NT2/D1 (cell line): ENCODE data around the gene PPM1H.
A peak's percentile ranks its signal among the peaks of the same experiment; 100 is the strongest.

ENCODE experiments used
- DNase-seq: peaks from one replicate; pipeline ENCODE4 v3.0.0-alpha.2; 2011; ENCODE audit warnings: low read depth, low spot score
- H3K27me3 ChIP-seq: 2 replicates; pipeline ENCODE4 v1.6.0; 2011; ENCODE audit warnings: mild to moderate bottlenecking; ENCODE audit not compliant: insufficient read length, insufficient read depth
- H3K36me3 ChIP-seq: 2 replicates; pipeline ENCODE4 v1.6.1; 2011; ENCODE audit warnings: mild to moderate bottlenecking, low read length, mixed read lengths; ENCODE audit not compliant: insufficient read depth, insufficient read length
- H3K4me1 ChIP-seq: 2 replicates; pipeline ENCODE4 v1.5.1; 2011; ENCODE audit not compliant: insufficient read depth, insufficient read length
- H3K4me3 ChIP-seq: 2 replicates; pipeline ENCODE4 v1.5.1; 2011; ENCODE audit warnings: low read depth; ENCODE audit not compliant: insufficient read length
- H3K9ac ChIP-seq: 2 replicates; pipeline ENCODE4 v1.6.0; 2011; ENCODE audit warnings: low read depth; ENCODE audit not compliant: insufficient read length
- H3K9me3 ChIP-seq: 2 replicates; pipeline ENCODE4 v1.5.1; 2011; ENCODE audit warnings: mild to moderate bottlenecking, low read length; ENCODE audit not compliant: insufficient read depth
- SUZ12 ChIP-seq: IDR thresholded peaks from 2 replicates; pipeline ENCODE4 v1.6.1; 2011; ENCODE audit not compliant: insufficient read length, insufficient read depth; ENCODE audit errors: extremely low read depth
- YY1 ChIP-seq: IDR thresholded peaks from 2 replicates; pipeline ENCODE4 v1.6.1; 2011; ENCODE audit not compliant: insufficient read length, insufficient read depth
- ZNF274 ChIP-seq: IDR thresholded peaks from 2 replicates; pipeline ENCODE4 v1.6.1; 2011; ENCODE audit warnings: mild to moderate bottlenecking, low read depth, low read length

The PPM1H gene

DNA sequence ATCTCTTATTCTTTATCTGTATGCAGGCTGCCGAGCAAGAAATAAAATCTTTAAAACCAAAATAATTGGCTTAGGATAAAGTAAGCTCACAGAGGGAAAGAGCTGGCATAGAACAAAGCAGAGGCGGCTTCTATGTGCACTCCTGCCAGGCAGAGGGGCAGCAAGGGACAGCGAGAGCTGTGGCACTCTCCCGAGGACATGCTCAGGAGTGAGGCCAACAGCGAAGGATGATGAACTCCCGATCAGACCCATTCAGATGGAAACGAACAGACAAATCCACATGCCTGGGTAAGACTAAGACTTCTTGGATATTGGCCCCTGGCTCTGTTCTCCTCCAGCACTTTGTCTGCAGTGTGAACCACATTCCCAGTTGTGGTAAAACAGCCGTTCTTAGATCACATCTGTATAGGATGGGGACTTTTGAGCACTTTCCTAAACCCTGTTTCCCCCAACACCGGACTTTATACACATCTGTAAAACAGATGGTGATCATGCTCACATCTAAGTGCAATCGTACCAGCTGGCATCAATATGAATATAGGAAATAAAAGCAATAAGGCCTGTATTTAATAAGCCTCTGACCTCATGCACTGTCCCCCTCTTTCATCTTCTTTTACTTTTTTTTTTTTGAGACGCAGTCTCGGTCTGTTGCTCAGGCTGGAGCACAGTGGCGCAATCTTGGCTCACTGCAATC is 134.1 kb downstream of the PPM1H start:
- H3K36me3 ChIP-seq = peaks cover 13% of the 10 kb centered on the region
- no peak overlapping the region for H3K4me3 ChIP-seq

GRCh38 chr12:62799766-62800406 is 135.1 kb downstream of the PPM1H start:
- TF ChIP-seq SUZ12 = no peak
- no peak for TF ChIP-seq YY1
- Histone ChIP-seq H3K4me3 (no peak overlapping the region), H3K27me3 (no peaks in the 10 kb centered on the region), H3K36me3 (peaks cover 13% of the 10 kb centered on the region), H3K4me1 (no peaks in the 10 kb centered on the region), H3K9ac (no peak overlapping the region), H3K9me3 (0 out of 2 replicates have a peak, but pooled peaks cover 2% of the 10 kb centered on the region)
- no peak for DNase-seq

More for the DNA sequence above, 134.1 kb downstream of the PPM1H start:
- TF ChIP-seq SUZ12 (no peak), YY1 (no peak), ZNF274 (no peak)
- Histone ChIP-seq H3K4me1 (no peaks in the 10 kb centered on the region), H3K9ac (no peak overlapping the region), H3K9me3 (no peaks in the 10 kb centered on the region), H3K27me3 (no peaks in the 10 kb centered on the region)
- no peak for DNase-seq

- Histone ChIP-seq H3K4me1 (no peaks in the 10 kb centered on the region), H3K9ac (no peak overlapping the region), H3K9me3 (0 out of 2 replicates have a peak, but pooled peaks cover 8% of the 10 kb centered on the region), H3K27me3 (no peaks in the 10 kb centered on the region), H3K36me3 (peaks cover 13% of the 10 kb centered on the region), H3K4me3 (no peak overlapping the region)
- no peak for TF ChIP-seq ZNF274
- TF ChIP-seq YY1 = no peak
- no peak for TF ChIP-seq SUZ12
- DNase-seq = peak; percentile 90
Measured at GRCh38 chr12:62799126-62799736, 135.7 kb downstream of the PPM1H start.

DNA sequence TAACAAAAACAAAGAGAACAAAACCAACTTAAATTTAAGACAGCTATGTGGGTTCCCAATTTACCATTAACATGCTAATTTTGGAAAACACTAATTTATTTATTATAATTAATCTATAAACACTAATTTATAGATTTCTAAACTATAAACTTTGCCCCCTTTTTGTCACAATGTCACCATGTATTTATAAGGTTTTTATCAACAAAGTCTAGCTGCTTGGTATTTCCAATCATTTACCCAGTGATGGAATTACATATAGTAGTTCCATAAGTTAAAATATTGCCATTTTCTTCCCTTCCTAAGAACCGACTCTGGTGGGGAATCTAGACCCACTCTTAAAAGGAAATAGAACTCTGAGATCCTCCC is 140.7 kb downstream of the PPM1H start:
- no peaks in the 10 kb centered on the region for H3K27me3 ChIP-seq
- no peak for TF ChIP-seq YY1
- no peak for TF ChIP-seq SUZ12
- no peak for TF ChIP-seq ZNF274
- no peak overlapping the region for H3K4me3 ChIP-seq

DNA sequence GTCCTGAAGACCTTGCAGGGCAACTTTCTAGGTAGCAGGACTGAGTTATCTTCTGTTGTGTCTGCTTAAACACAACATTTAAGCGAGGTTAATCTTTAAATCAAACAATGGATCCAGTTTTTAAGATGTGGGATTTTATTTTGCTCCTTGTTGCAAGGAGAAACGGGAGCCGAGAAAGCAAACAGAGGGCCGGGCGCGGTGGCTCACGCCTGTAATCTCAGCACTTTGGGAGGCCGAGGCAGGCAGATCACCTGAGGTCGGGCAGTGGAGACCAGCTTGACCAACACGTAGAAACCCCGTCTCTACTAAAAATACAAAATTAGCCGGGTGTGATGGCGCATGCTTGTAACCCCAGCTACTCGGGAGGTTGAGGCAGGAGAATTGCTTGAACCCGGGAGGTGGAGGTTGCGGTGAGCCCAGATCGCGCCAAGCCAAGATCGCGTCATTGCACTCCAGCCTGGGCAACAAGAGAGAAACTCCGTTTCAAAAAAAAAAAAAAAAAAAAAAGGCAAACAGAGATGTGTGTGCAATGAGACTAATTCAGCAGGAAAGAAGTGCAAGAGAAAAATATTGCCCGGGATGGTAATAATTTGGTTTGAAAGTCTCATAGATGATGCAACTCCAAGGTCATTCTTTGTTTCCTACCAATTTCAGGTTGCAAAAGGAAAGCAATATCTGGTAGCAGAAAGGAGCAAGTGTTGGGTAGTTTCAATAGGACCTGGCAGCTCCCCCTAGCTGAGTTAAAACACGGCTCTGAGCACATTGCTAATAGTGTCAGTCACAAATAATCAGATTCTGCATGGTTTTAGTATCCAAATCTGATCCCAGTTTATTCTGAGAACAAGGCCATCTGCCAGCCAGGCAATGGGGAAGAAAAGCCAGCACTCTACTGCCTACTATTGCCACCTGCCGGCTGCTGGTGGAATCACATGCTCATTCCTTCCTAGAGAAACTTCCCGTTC is 141.4 kb downstream of the PPM1H start:
- Histone ChIP-seq H3K36me3 (peaks cover 5% of the 10 kb centered on the region), H3K9ac (no peak overlapping the region), H3K9me3 (0 out of 2 replicates have a peak, but pooled peaks cover 8% of the 10 kb centered on the region), H3K27me3 (no peaks in the 10 kb centered on the region), H3K4me3 (no peak overlapping the region), H3K4me1 (no peaks in the 10 kb centered on the region)
- peak; percentile 68 for DNase-seq
- TF ChIP-seq SUZ12 (no peak), YY1 (no peak), ZNF274 (no peak)

More for the DNA sequence above, 140.7 kb downstream of the PPM1H start:
- Histone ChIP-seq H3K9me3 (0 out of 2 replicates have a peak, but pooled peaks cover 8% of the 10 kb centered on the region), H3K4me1 (no peaks in the 10 kb centered on the region), H3K9ac (no peak overlapping the region), H3K36me3 (peaks cover 5% of the 10 kb centered on the region)
- DNase-seq = no peak

GRCh38 chr12:62792236-62792870 is 142.6 kb downstream of the PPM1H start:
- no peaks in the 10 kb centered on the region for H3K36me3 ChIP-seq
- no peak for TF ChIP-seq ZNF274
- TF ChIP-seq SUZ12 = no peak
- H3K4me3 ChIP-seq = no peak overlapping the region
- no peaks in the 10 kb centered on the region for H3K4me1 ChIP-seq
- no peak overlapping the region for H3K9ac ChIP-seq
- no peak for DNase-seq
- 0 out of 2 replicates have a peak, but pooled peaks cover 8% of the 10 kb centered on the region for H3K9me3 ChIP-seq
- no peaks in the 10 kb centered on the region for H3K27me3 ChIP-seq
